HEK293T (cell line): ENCODE data around the gene KCNQ5.

Experiments used
- CTCF ChIA-PET: fragments of 350-600 bp; formaldehyde crosslinking; extraction: SDS; loops from one replicate; lab custom pipeline; 2021; ENCODE audit warnings: antibody characterized with exemption, inconsistent platforms; lab: Yijun Ruan, JAX
- POLR2A ChIA-PET: fragments of 350-600 bp; formaldehyde crosslinking; extraction: SDS; loops from one replicate; lab custom pipeline; 2020; ENCODE audit warnings: antibody characterized with exemption, inconsistent platforms; lab: Yijun Ruan, JAX
- DNase-seq: peaks from one replicate; pipeline ENCODE4 v3.0.0; 2012; ENCODE audit warnings: mixed read lengths; ENCODE audit errors: extremely low spot score
- ARNT ChIP-seq: fragments of 450-650 bp; IDR thresholded peaks from 2 replicates; pipeline ENCODE4 v1.6.1; 2017; ENCODE audit warnings: mild to moderate bottlenecking
- BHLHE40 ChIP-seq: fragments of 450-650 bp; IDR thresholded peaks from 2 replicates; pipeline ENCODE4 v1.6.1; 2016; ENCODE audit warnings: mild to moderate bottlenecking, moderate library complexity, borderline replicate concordance
- CTBP1 ChIP-seq: fragments of 450-650 bp; IDR thresholded peaks from 2 replicates; pipeline ENCODE4 v1.6.1; 2016; ENCODE audit warnings: borderline replicate concordance
- ELF4 ChIP-seq: fragments of 450-650 bp; IDR thresholded peaks from 2 replicates; pipeline ENCODE4 v1.6.1; 2017; ENCODE audit warnings: antibody characterized with exemption
- FOXA1 ChIP-seq: fragments of 450-650 bp; IDR thresholded peaks from 2 replicates; pipeline ENCODE4 v1.6.1; 2016; ENCODE audit warnings: mild to moderate bottlenecking
- FOXK2 ChIP-seq: fragments of 450-650 bp; IDR thresholded peaks from 2 replicates; pipeline ENCODE4 v1.6.1; 2016; ENCODE audit warnings: mild to moderate bottlenecking
- FOXM1 ChIP-seq: fragments of 450-650 bp; IDR thresholded peaks from 2 replicates; pipeline ENCODE4 v1.6.1; 2017; ENCODE audit warnings: mild to moderate bottlenecking, borderline replicate concordance
- HDGF ChIP-seq: fragments of 450-650 bp; IDR thresholded peaks from 2 replicates; pipeline ENCODE4 v1.6.1; 2017; ENCODE audit warnings: antibody characterized with exemption, borderline replicate concordance
- L3MBTL2 ChIP-seq: fragments of 450-650 bp; conservative IDR thresholded peaks from 2 replicates; pipeline ENCODE4 v1.6.1; 2016; ENCODE audit warnings: mild to moderate bottlenecking
- LEF1 ChIP-seq: fragments of 450-650 bp; IDR thresholded peaks from 2 replicates; pipeline ENCODE4 v1.6.1; 2017; ENCODE audit warnings: mild to moderate bottlenecking, borderline replicate concordance
- NFRKB ChIP-seq: fragments of 450-650 bp; IDR thresholded peaks from 2 replicates; pipeline ENCODE4 v1.6.1; 2016; ENCODE audit warnings: mild to moderate bottlenecking, moderate library complexity
- SP1 ChIP-seq: fragments of 450-650 bp; IDR thresholded peaks from 2 replicates; pipeline ENCODE4 v1.6.1; 2017
- SUZ12 ChIP-seq: fragments of 450-650 bp; IDR thresholded peaks from 2 replicates; pipeline ENCODE4 v1.6.1; 2016; ENCODE audit warnings: mild to moderate bottlenecking
- TARDBP ChIP-seq: fragments of 450-650 bp; IDR thresholded peaks from 2 replicates; pipeline ENCODE4 v1.6.1; 2016
- ZNF384 ChIP-seq: fragments of 450-650 bp; IDR thresholded peaks from 2 replicates; pipeline ENCODE4 v1.6.1; 2016
- TF ChIP-seq, protein P1 (sequence below): fragments of 450-650 bp; IDR thresholded peaks from 2 replicates; pipeline ENCODE4 v1.6.1; 2016

KCNQ5 gene

DNA sequence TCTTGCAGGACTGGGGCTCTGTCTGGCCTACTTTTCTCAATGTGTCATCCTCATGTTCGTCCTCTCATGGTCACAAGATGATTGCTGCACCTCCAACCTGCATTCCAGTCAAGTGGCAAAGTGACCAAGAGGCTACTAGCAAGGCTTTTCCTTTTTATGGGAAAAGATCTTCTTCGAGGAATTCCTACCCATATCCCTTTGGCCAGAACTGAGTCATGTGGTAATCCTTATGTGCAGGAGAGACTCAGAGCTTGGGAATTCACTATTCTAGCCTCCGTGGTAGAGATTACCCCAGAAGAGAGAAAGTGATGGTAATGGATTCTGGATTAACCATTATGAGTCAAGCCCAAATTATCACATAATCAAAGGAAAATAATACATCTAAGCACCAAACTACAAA, 162.7 kb downstream of the KCNQ5 start:
- ChIA-PET CTCF (no interaction called here), POLR2A (no interaction called here)
- DNase-seq: no peak
- TF ChIP-seq ELF4 (no peak), ZNF384 (no peak), FOXA1 (no peak), NFRKB (no peak), TARDBP (no peak), SP1 (no peak), SUZ12 (no peak), FOXM1 (no peak), ARNT (no peak), BHLHE40 (no peak), HDGF (no peak), CTBP1 (no peak)
- TF ChIP-seq, protein P1, sequence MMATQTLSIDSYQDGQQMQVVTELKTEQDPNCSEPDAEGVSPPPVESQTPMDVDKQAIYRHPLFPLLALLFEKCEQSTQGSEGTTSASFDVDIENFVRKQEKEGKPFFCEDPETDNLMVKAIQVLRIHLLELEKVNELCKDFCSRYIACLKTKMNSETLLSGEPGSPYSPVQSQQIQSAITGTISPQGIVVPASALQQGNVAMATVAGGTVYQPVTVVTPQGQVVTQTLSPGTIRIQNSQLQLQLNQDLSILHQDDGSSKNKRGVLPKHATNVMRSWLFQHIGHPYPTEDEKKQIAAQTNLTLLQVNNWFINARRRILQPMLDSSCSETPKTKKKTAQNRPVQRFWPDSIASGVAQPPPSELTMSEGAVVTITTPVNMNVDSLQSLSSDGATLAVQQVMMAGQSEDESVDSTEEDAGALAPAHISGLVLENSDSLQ: no peak

DNA sequence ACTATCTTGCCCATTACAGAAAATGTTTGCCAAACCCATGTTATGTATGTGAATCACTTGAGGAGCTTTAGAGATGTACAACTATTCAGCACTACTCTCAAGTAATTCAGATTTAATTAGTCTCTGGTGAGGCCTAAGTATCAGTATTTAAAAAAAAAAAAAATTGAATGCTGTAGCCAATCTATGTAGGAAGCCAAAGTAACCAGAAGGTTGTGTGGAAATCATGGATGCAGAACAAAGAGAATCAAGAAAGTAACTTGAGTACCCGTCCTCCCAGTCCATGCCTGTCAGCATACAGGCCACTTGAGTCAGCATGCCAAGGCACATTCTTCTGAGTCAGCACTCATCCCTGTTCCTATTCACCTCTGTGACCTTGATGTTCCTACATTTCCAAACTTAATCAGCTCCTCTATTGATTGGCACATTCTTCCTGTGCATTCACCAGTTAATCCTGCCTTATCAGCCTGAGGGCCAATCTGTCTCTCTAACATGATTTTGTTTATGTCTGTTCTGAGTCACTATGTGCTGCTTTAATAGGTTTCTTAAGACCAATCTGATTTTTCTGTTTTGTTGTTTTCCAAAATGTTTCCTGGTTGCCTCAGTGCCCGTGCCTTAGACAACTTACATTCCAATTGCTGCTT, 165.6 kb downstream of the KCNQ5 start:
- TF ChIP-seq SP1: no peak
- no peak for TF ChIP-seq TARDBP
- TF ChIP-seq HDGF: no peak
- TF ChIP-seq ZNF384: no peak
- TF ChIP-seq SUZ12: no peak
- no peak for TF ChIP-seq L3MBTL2
- TF ChIP-seq ELF4: no peak
- no peak for TF ChIP-seq BHLHE40
- TF ChIP-seq, protein P1: no peak
- TF ChIP-seq FOXK2: no peak
- no peak for TF ChIP-seq FOXA1
- TF ChIP-seq CTBP1: no peak
- no peak for TF ChIP-seq ARNT
- ChIA-PET POLR2A (no interaction called here), CTCF (no interaction called here)
- DNase-seq: no peak

DNA sequence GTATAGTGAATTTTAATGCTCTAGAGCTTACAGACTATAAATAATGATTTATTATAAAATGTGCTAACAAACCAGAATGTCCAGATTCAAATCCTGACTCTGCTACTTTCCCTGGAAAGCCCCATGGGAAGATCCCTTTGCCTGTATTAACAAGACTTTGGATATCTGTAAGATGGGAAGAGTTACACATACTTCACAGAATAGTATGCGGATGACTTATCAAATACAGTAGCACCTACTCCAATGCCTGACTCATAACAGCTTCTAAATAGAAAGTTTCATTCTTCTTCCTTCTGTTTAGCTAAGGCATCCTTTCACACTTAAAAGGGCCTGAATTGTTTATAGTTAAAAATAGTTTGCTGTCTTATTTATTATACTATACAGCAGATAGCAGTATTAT, 166.3 kb downstream of the KCNQ5 start:
- CTCF ChIA-PET: no interaction called here
- POLR2A ChIA-PET: no interaction called here
- TF ChIP-seq L3MBTL2 (no peak), FOXK2 (no peak), HDGF (no peak), LEF1 (no peak), SUZ12 (no peak), TARDBP (no peak), SP1 (no peak), ARNT (no peak), ELF4 (no peak), FOXM1 (no peak), BHLHE40 (no peak), NFRKB (no peak), ZNF384 (no peak), FOXA1 (no peak)
- TF ChIP-seq, protein P1: no peak
- no peak for DNase-seq

DNA sequence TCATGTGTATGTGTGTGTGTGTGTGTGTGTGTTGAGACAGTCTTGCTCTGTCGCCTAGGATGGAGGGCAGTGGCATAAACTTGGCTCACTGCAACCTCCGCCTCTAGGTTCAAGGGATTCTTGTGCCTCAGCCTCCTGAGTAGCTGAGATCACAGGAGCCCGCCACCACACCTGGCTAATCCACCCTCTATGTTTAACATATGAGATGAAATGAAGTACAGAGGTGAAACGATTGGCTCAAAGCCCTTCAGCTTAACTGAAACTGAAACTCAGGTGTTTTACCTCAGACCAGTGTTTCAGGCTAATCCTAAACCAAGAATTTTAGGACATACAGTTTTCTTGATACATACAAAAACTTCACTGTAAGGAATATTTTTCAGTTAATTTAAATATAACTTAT, 167.3 kb downstream of the KCNQ5 start:
- no peak for TF ChIP-seq TARDBP
- no peak for TF ChIP-seq ZNF384
- no peak for TF ChIP-seq FOXK2
- TF ChIP-seq, protein P1: no peak
- no peak for TF ChIP-seq BHLHE40
- TF ChIP-seq L3MBTL2: no peak
- CTCF ChIA-PET: no interaction called here
- POLR2A ChIA-PET: no interaction called here
- DNase-seq: no peak

DNA sequence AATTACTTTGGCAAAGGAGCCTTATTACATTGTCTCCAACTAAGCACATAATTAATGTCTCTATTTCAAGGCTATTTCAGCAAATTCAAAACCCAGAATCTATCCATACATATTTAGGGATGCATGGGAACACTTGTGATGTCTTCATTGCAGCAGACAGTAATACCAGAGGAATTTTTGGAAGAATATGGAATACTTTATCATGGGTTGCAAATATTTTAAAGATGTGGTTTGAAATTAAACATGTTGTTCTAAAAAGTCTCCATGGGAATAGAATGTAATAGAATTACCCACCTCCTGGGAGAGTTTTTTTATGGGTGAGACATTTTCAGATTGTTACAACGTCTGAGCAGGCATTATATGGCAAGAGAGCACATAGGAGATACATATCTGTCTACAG, 170.8 kb downstream of the KCNQ5 start:
- no peak for DNase-seq
- ChIA-PET CTCF (no interaction called here), POLR2A (no interaction called here)
- TF ChIP-seq TARDBP (no peak), HDGF (no peak), FOXK2 (no peak), BHLHE40 (no peak), LEF1 (no peak), SUZ12 (no peak)
